ENCODE results near the gene ZNF823. TPM values are rescaled to one million over a fixed set of nuclear protein-coding genes. Genes with fewer than 3 reads are reported as not detected.
"Not testable (repeated sequence)": the region's sequence is repeated elsewhere in the genome, so short reads cannot be mapped to it uniquely, and the experiment has no call there.

The ZNF823 gene
- total and polyA plus RNA-seq, 2 experiments from 2014 or later: 1.9 to 7.2 TPM

DNA sequence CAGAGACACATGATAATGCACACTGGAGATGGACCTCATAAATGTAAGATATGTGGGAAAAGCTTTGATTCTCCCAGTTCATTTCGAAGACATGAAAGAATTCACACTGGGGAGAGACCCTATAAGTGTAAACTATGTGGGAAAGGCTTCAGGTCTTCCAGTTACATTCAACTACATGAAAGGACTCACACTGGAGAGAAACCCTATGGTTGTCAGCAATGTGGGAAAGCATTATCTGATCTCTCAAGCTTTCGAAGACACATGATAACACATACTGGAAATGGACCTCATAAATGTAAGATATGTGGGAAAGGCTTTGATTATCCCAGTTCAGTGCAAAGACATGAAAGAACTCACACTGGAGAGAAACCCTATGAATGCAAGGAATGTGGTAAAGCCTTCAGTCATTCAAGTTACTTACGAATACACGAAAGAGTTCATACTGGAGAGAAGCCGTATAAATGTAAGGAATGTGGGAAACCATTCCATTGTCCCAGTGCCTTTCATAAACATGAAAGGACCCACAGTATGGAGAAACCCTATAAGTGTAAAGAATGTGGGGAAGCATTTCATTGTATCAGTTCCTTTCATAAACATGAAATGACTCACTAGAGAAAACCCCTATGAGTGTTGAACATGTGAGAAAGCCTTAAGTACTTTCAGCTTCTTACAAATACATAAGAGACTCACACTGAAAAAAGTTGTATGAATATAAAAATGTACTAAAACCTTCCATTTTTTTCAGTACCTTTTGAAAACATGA is 42.7 kb upstream of the ZNF823 start:
- in situ Hi-C loops (cut with MboI): no loop called here
- peaks cover 8% of the 10 kb centered on the region; the same call in 1 of the 2 replicates for H3K79me2 ChIP-seq (ENCODE audit: insufficient read depth)
- peak; percentile 40 for DNase-seq
- no peak overlapping the region for H3K9ac ChIP-seq
- H2AFZ ChIP-seq: no peak overlapping the region
- no peak overlapping the region for H3K27ac ChIP-seq
- WGBS, 2 experiments (ENCODE audit: low coverage in 1 of 2, low lambda C conversion rate in 2 of 2, missing lambda C conversion rate in 2 of 2): 97 to 98% methylated on average over 5 of the region's 5 CpGs
- H3K9me3 ChIP-seq (ENCODE audit: low read depth): peaks cover 25% of the 10 kb centered on the region
- peaks cover 75% of the 10 kb centered on the region for H3K36me3 ChIP-seq (ENCODE audit: low read depth)
- H4K20me1 ChIP-seq (ENCODE audit: insufficient read depth): no peaks in the 10 kb centered on the region
- peaks cover 11% of the 10 kb centered on the region; the same call in 1 of the 2 replicates for H3F3A ChIP-seq (ENCODE audit: insufficient read depth)
- no peaks in the 10 kb centered on the region for H3K27me3 ChIP-seq (replicated peaks; ENCODE audit: insufficient read depth)
- H3K4me1 ChIP-seq (ENCODE audit: insufficient read depth): no peaks in the 10 kb centered on the region
- no peaks in the 10 kb centered on the region for H3K9me2 ChIP-seq (ENCODE audit: insufficient read depth)
- H3K4me2 ChIP-seq (ENCODE audit: unreplicated experiment): no peak overlapping the region
- TF ChIP-seq EZH2phosphoT487 (IDR thresholded peaks at IDR 0.05; ENCODE audit: insufficient read depth, low read depth): no peak
- TF ChIP-seq EZH2 (IDR thresholded peaks at IDR 0.05; ENCODE audit: insufficient read depth, poor library complexity, severe bottlenecking): no peak
- no peak overlapping the region for H3K4me3 ChIP-seq

- DNase-seq: no peak
- in situ Hi-C loops (cut with MboI): no loop called here
- Histone ChIP-seq H3K9me2 (ENCODE audit: insufficient read depth) (no peaks in the 10 kb centered on the region), H3K27ac (no peak overlapping the region), H3F3A (ENCODE audit: insufficient read depth) (peaks cover 11% of the 10 kb centered on the region; the same call in 1 of the 2 replicates), H3K27me3 (replicated peaks; ENCODE audit: insufficient read depth) (no peaks in the 10 kb centered on the region), H2AFZ (no peak overlapping the region), H3K79me2 (ENCODE audit: insufficient read depth) (peaks cover 18% of the 10 kb centered on the region), H3K4me3 (no peak overlapping the region; the same call in 1 of the 2 replicates), H4K20me1 (ENCODE audit: insufficient read depth) (no peaks in the 10 kb centered on the region), H3K4me1 (ENCODE audit: insufficient read depth) (no peaks in the 10 kb centered on the region), H3K36me3 (ENCODE audit: low read depth) (peaks cover 75% of the 10 kb centered on the region), H3K9ac (no peak overlapping the region), H3K4me2 (ENCODE audit: unreplicated experiment) (no peak overlapping the region), H3K9me3 (ENCODE audit: low read depth) (peaks cover 25% of the 10 kb centered on the region)
- 96 to 98% methylated on average over 7 of the region's 7 CpGs for WGBS, 2 experiments (ENCODE audit: low coverage in 1 of 2, low lambda C conversion rate in 2 of 2, missing lambda C conversion rate in 2 of 2)
- TF ChIP-seq EZH2 (IDR thresholded peaks at IDR 0.05; ENCODE audit: insufficient read depth, poor library complexity, severe bottlenecking) (no peak), EZH2phosphoT487 (IDR thresholded peaks at IDR 0.05; ENCODE audit: insufficient read depth, low read depth) (no peak)
Measured at GRCh38 chr19:11780431-11781020, 41.8 kb upstream of the ZNF823 start.

GRCh38 chr19:11776669-11777068 is 37.9 kb upstream of the ZNF823 start:
- H3K9me2 ChIP-seq (ENCODE audit: insufficient read depth); H3K4me3 ChIP-seq; in situ Hi-C loops (cut with MboI); H3K27ac ChIP-seq; H4K20me1 ChIP-seq (ENCODE audit: insufficient read depth); H3K9ac ChIP-seq; H3K27me3 ChIP-seq (replicated peaks; ENCODE audit: insufficient read depth); DNase-seq; H3K4me2 ChIP-seq (ENCODE audit: unreplicated experiment); H2AFZ ChIP-seq; H3K4me1 ChIP-seq (ENCODE audit: insufficient read depth): not testable (repeated sequence)
- Histone ChIP-seq H3F3A (ENCODE audit: insufficient read depth) (peaks cover 11% of the 10 kb centered on the region; the same call in 1 of the 2 replicates), H3K36me3 (ENCODE audit: low read depth) (peaks cover 51% of the 10 kb centered on the region), H3K79me2 (ENCODE audit: insufficient read depth) (peaks cover 50% of the 10 kb centered on the region), H3K9me3 (ENCODE audit: low read depth) (peaks cover 15% of the 10 kb centered on the region)
- 95 to 98% methylated on average over 11 of the region's 11 CpGs for WGBS, 2 experiments (ENCODE audit: low coverage in 1 of 2, low lambda C conversion rate in 2 of 2, missing lambda C conversion rate in 2 of 2)

DNA sequence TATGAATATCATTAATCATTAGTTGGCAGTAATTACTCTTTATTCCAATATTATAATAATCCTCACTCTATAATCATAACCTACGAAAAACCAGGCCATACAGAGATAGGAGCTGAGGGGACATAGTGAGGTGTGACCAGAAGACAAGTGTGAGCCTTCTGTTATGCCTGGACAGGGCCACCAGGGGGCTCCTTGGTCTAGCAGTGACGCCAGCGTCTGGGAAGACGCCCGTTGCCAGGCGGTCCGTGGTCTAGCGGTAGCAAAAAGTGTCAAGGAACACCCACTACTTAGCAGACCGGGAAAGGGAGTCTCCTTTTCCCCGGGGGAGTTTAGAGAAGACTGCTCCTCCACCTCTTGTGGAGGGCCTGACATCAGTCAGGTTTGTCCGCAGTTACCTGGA is 32.8 kb upstream of the ZNF823 start:
- H3K36me3 ChIP-seq (ENCODE audit: low read depth); H4K20me1 ChIP-seq (ENCODE audit: insufficient read depth); in situ Hi-C loops (cut with MboI); H3K4me3 ChIP-seq; H3K9me2 ChIP-seq (ENCODE audit: insufficient read depth); H3K9ac ChIP-seq; H3K9me3 ChIP-seq (ENCODE audit: low read depth); H3K27me3 ChIP-seq (replicated peaks; ENCODE audit: insufficient read depth); H3K4me2 ChIP-seq (ENCODE audit: unreplicated experiment); H3K4me1 ChIP-seq (ENCODE audit: insufficient read depth); H2AFZ ChIP-seq; H3K27ac ChIP-seq; H3F3A ChIP-seq (ENCODE audit: insufficient read depth): not testable (repeated sequence)
- 75 to 81% methylated on average over 11 of the region's 11 CpGs for WGBS, 2 experiments (ENCODE audit: low coverage in 1 of 2, low lambda C conversion rate in 2 of 2, missing lambda C conversion rate in 2 of 2)
- peaks cover 83% of the 10 kb centered on the region for H3K79me2 ChIP-seq (ENCODE audit: insufficient read depth)
- peak; percentile 3 for DNase-seq

Measured in GM23248 (cell line).